CD4-positive, CD25-positive, alpha-beta regulatory T cell (primary cell): ENCODE measurements around the gene GNPTAB. TPM values are rescaled to one million over a fixed set of nuclear protein-coding genes. Genes with fewer than 3 reads are reported as not detected.
A peak's percentile ranks its signal among the peaks of the same experiment; 100 is the strongest.
"Not testable (repeated sequence)": the region's sequence is repeated elsewhere in the genome, so short reads cannot be mapped to it uniquely, and the experiment has no call there.

ENCODE experiments used
- ATAC-seq, 2 donors: fragments of 150-1000 bp; cut with Tn5 transposase; one replicate each; pipeline ENCODE4 v1.10.0; 2021; ENCODE audit warnings: low read depth in 2 of 2, moderate number of reproducible peaks in 2 of 2, moderate library complexity in 1 of 2
- DNase-seq, 3 donors: peaks; one replicate each; pipeline versions ENCODE4 v3.0.0 to v3.0.0-alpha.2; 2012 to 2022; ENCODE audit warnings: mixed read lengths in 1 of 3
- H3K27ac ChIP-seq: one replicate; pipeline ENCODE4 v1.7.0; 2013; ENCODE audit warnings: mild to moderate bottlenecking, low read length; ENCODE audit not compliant: insufficient read depth, poor library complexity, severe bottlenecking
- H3K27me3 ChIP-seq: one replicate; pipeline ENCODE4 v1.7.0; 2013; ENCODE audit warnings: low read length; ENCODE audit not compliant: control insufficient read depth, insufficient read depth
- H3K36me3 ChIP-seq: one replicate; pipeline ENCODE4 v1.7.0; 2013; ENCODE audit warnings: mild to moderate bottlenecking, low read length, moderate library complexity; ENCODE audit not compliant: control insufficient read depth, insufficient read depth
- H3K4me1 ChIP-seq: 2 replicates; pipeline ENCODE4 v1.7.0; 2013; ENCODE audit warnings: mild to moderate bottlenecking, low read length; ENCODE audit not compliant: insufficient read depth, control insufficient read depth, poor library complexity, severe bottlenecking
- H3K4me3 ChIP-seq: one replicate; pipeline ENCODE4 v1.7.0; 2013; ENCODE audit warnings: low read depth, mild to moderate bottlenecking, low read length, moderate library complexity
- H3K9me3 ChIP-seq, 2 experiments: 1 replicate in 1 of 2; 2 replicates in 1 of 2; pipeline ENCODE4 v1.7.0; 2013; ENCODE audit warnings: low read length in 2 of 2, mild to moderate bottlenecking in 1 of 2, moderate library complexity in 1 of 2; ENCODE audit not compliant: control insufficient read depth in 2 of 2
- H3K27ac Mint-ChIP-seq, 3 donors: one replicate each; pipeline ENCODE4 v1.8.0; 2020 to 2022; ENCODE audit warnings: mild to moderate bottlenecking in 3 of 3, mixed read lengths in 3 of 3, moderate library complexity in 2 of 3
- H3K27me3 Mint-ChIP-seq: one replicate; pipeline ENCODE4 v1.8.0; 2022; ENCODE audit warnings: mild to moderate bottlenecking, mixed read lengths
- H3K36me3 Mint-ChIP-seq: one replicate; pipeline ENCODE4 v1.8.0; 2020; ENCODE audit warnings: mixed read lengths
- H3K4me1 Mint-ChIP-seq, 4 donors: one replicate each; pipeline ENCODE4 v1.8.0; 2020 to 2022; ENCODE audit warnings: mixed read lengths in 4 of 4, mild to moderate bottlenecking in 1 of 4
- H3K4me3 Mint-ChIP-seq, 4 donors: one replicate each; pipeline ENCODE4 v1.8.0; 2020 to 2022; ENCODE audit warnings: mild to moderate bottlenecking in 4 of 4, mixed read lengths in 4 of 4, moderate library complexity in 3 of 4
- H3K9me3 Mint-ChIP-seq, 7 donors: one replicate each; pipeline ENCODE4 v1.8.0; 2020 to 2022; ENCODE audit warnings: mixed read lengths in 7 of 7, mild to moderate bottlenecking in 3 of 7, moderate library complexity in 2 of 7
- polyA plus RNA-seq, 4 donors: library from polyadenylated mRNA; unstranded; fragments of 300-500 nt; fragmentation: Illumina TruSeq; gene quantifications; one replicate each; pipeline ENCODE4 v1.2.3, GENCODE V29; 2021
- total RNA-seq: library from RNA; stranded (reverse); gene quantifications from one replicate; pipeline ENCODE4 v1.2.3, GENCODE V29; 2022

GNPTAB gene
- total and polyA plus RNA-seq, 5 donors from 2014 or later: 25.8 to 53.6 (median 32.2) TPM

GRCh38 chr12:101743242-101743641, 87.5 kb downstream of the GNPTAB start:
- no peaks in the 10 kb centered on the region for H3K27me3 ChIP-seq
- H3K9me3 ChIP-seq: no peaks in the 10 kb centered on the region
- H3K27me3 Mint-ChIP-seq: no peaks in the 10 kb centered on the region
- DNase-seq (no peak), ATAC-seq (no peak)
- no peak overlapping the region for H3K4me3 ChIP-seq
- no peaks in the 10 kb centered on the region for H3K9me3 Mint-ChIP-seq
- H3K27ac ChIP-seq: no peak overlapping the region
- H3K27ac Mint-ChIP-seq: peak overlapping the region; percentile 82 to 91 (median 87)
- H3K4me3 Mint-ChIP-seq: no peak overlapping the region
- H3K4me1 ChIP-seq: peaks cover 10% of the 10 kb centered on the region
- peaks cover 29% of the 10 kb centered on the region for H3K36me3 Mint-ChIP-seq
- peaks cover 0 to 13% (median 3%) of the 10 kb centered on the region in 4 donors for H3K4me1 Mint-ChIP-seq
- H3K36me3 ChIP-seq: peaks cover 13% of the 10 kb centered on the region

- Histone ChIP-seq H3K27me3 (no peaks in the 10 kb centered on the region), H3K27ac (no peak overlapping the region), H3K9me3 (no peaks in the 10 kb centered on the region), H3K36me3 (peaks cover 1% of the 10 kb centered on the region), H3K4me3 (no peak overlapping the region), H3K4me1 (peaks cover 10% of the 10 kb centered on the region)
- Mint-ChIP-seq H3K4me3 (no peak overlapping the region), H3K27ac (no peak overlapping the region), H3K9me3 (no peaks in the 10 kb centered on the region), H3K36me3 (peaks cover 16% of the 10 kb centered on the region), H3K4me1 (peaks cover 0 to 13% (median 3%) of the 10 kb centered on the region in 4 donors), H3K27me3 (no peaks in the 10 kb centered on the region)
- DNase-seq: no peak
- ATAC-seq: no peak
Measured at GRCh38 chr12:101740980-101741379, 89.8 kb downstream of the GNPTAB start.

- no peak for ATAC-seq
- Histone ChIP-seq H3K4me3 (no peak overlapping the region), H3K9me3 (no peaks in the 10 kb centered on the region)
Measured at GRCh38 chr12:101740566-101740965, 90.2 kb downstream of the GNPTAB start.

GRCh38 chr12:101738920-101739665, 91.7 kb downstream of the GNPTAB start, which contains the start of gene SYCP3:
SYCP3 (minus strand) TSS chr12:101739462; CDS start chr12:101737935, 1,527 bp downstream.
- Histone ChIP-seq H3K4me3 (no peak within 1 kb of the TSS), H3K36me3 (no peaks in the 10 kb centered on the region), H3K9me3 (no peaks in the 10 kb centered on the region), H3K27me3 (no peaks in the 10 kb centered on the region), H3K27ac (no peak within 1 kb of the TSS), H3K4me1 (peaks cover 7% of the 10 kb centered on the region)
- H3K27me3 Mint-ChIP-seq: no peaks in the 10 kb centered on the region
- peaks cover 5% of the 10 kb centered on the region for H3K36me3 Mint-ChIP-seq
- no peak for ATAC-seq
- H3K4me3 Mint-ChIP-seq: no peak within 1 kb of the TSS
- no peaks in the 10 kb centered on the region for H3K9me3 Mint-ChIP-seq
- DNase-seq: no peak
- H3K27ac Mint-ChIP-seq: peak within 1 kb of the TSS in 1 of 3 donors; percentile 26
- H3K4me1 Mint-ChIP-seq: peaks cover 0 to 12% (median 3%) of the 10 kb centered on the region in 4 donors

More at GRCh38 chr12:101740566-101740965, 90.2 kb downstream of the GNPTAB start:
- H3K4me3 Mint-ChIP-seq: no peak overlapping the region
- no peaks in the 10 kb centered on the region for H3K27me3 Mint-ChIP-seq
- Histone ChIP-seq H3K36me3 (no peaks in the 10 kb centered on the region), H3K4me1 (peaks cover 10% of the 10 kb centered on the region), H3K27me3 (no peaks in the 10 kb centered on the region), H3K27ac (no peak overlapping the region)
- peaks cover 16% of the 10 kb centered on the region for H3K36me3 Mint-ChIP-seq
- DNase-seq: no peak
- H3K9me3 Mint-ChIP-seq: no peaks in the 10 kb centered on the region
- H3K4me1 Mint-ChIP-seq: peaks cover 0 to 13% (median 3%) of the 10 kb centered on the region in 4 donors
- H3K27ac Mint-ChIP-seq: no peak overlapping the region

GRCh38 chr12:101737476-101737875, 93.3 kb downstream of the GNPTAB start:
- Histone ChIP-seq H3K27me3 (no peaks in the 10 kb centered on the region), H3K4me1 (no peaks in the 10 kb centered on the region), H3K9me3 (no peaks in the 10 kb centered on the region), H3K27ac (no peak overlapping the region), H3K4me3 (no peak overlapping the region), H3K36me3 (no peaks in the 10 kb centered on the region)
- H3K36me3 Mint-ChIP-seq: no peaks in the 10 kb centered on the region
- ATAC-seq: no peak
- H3K4me3 Mint-ChIP-seq: no peak overlapping the region
- no peaks in the 10 kb centered on the region for H3K9me3 Mint-ChIP-seq
- no peak for DNase-seq
- H3K27ac Mint-ChIP-seq: peak overlapping the region in 1 of 3 donors; percentile 7
- no peaks in the 10 kb centered on the region for H3K27me3 Mint-ChIP-seq
- H3K4me1 Mint-ChIP-seq: peaks cover 0 to 2% (median 0%) of the 10 kb centered on the region in 4 donors

DNA sequence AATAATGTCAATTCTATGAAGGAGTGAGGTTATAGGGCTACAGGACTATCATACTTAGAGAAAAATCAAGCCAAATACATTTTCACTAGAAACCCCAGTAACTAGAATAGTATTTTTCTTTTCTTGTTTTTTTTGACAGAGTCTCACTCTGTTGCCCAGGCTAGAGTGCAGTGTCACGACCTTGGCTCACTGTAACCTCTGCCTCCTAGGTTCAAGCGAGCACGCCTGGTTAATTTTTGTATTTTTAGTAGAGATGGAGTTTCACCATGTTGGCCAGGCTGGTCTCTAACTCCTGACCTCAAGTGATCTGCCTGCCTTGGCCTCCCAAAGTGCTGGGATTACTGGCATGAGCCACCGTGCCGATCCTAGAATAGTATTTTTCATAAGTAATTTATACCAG, 96.3 kb downstream of the GNPTAB start:
- not testable (repeated sequence) for H3K4me1 ChIP-seq, H3K9me3 ChIP-seq, DNase-seq, H3K9me3 Mint-ChIP-seq, H3K27me3 ChIP-seq, H3K4me1 Mint-ChIP-seq, H3K4me3 ChIP-seq, ATAC-seq, H3K27ac ChIP-seq, H3K4me3 Mint-ChIP-seq, H3K27ac Mint-ChIP-seq, H3K36me3 ChIP-seq, H3K27me3 Mint-ChIP-seq
- H3K36me3 Mint-ChIP-seq: peaks cover 11% of the 10 kb centered on the region

GRCh38 chr12:101733166-101733565, 97.6 kb downstream of the GNPTAB start:
- no peaks in the 10 kb centered on the region for H3K27me3 ChIP-seq
- H3K4me1 Mint-ChIP-seq: no peaks in the 10 kb centered on the region
- H3K27ac ChIP-seq: no peak overlapping the region
- no peak for DNase-seq
- H3K36me3 Mint-ChIP-seq: peaks cover 13% of the 10 kb centered on the region
- no peak overlapping the region for H3K27ac Mint-ChIP-seq
- no peaks in the 10 kb centered on the region for H3K4me1 ChIP-seq
- no peaks in the 10 kb centered on the region for H3K27me3 Mint-ChIP-seq
- H3K9me3 ChIP-seq: no peaks in the 10 kb centered on the region
- H3K9me3 Mint-ChIP-seq: peaks cover 0 to 1% (median 0%) of the 10 kb centered on the region in 7 donors
- H3K36me3 ChIP-seq: peaks cover 2% of the 10 kb centered on the region
- no peak overlapping the region for H3K4me3 ChIP-seq
- H3K4me3 Mint-ChIP-seq: no peak overlapping the region
- ATAC-seq: no peak

DNA sequence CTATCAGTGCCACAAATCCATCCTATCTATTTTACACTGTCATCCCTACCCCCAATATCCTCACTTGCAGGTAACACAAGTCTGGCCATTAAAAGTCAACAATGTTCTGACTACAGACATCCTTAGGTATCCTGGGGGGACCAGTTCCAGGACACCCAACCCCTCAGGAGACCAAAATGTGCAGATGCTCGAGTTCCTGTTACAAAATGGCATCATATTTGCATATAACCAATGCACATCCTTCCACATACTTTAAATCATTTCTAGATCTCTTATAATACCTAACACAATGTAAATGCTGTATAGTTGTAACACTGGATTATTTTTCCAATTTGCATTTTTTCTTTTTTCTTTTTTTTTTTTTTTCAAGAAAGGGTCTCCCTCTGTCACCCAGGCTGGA, 98.4 kb downstream of the GNPTAB start:
- H3K27ac ChIP-seq: no peak overlapping the region
- H3K9me3 Mint-ChIP-seq: peaks cover 0 to 1% (median 0%) of the 10 kb centered on the region in 7 donors
- no peak for DNase-seq
- H3K4me3 Mint-ChIP-seq: no peak overlapping the region
- peaks cover 2% of the 10 kb centered on the region for H3K36me3 ChIP-seq
- peaks cover 13% of the 10 kb centered on the region for H3K36me3 Mint-ChIP-seq
- ATAC-seq: no peak
- no peaks in the 10 kb centered on the region for H3K9me3 ChIP-seq
- H3K27me3 Mint-ChIP-seq: no peaks in the 10 kb centered on the region
- no peak overlapping the region for H3K27ac Mint-ChIP-seq
- H3K4me1 ChIP-seq: no peaks in the 10 kb centered on the region
- no peaks in the 10 kb centered on the region for H3K27me3 ChIP-seq
- H3K4me3 ChIP-seq: no peak overlapping the region
- H3K4me1 Mint-ChIP-seq: no peaks in the 10 kb centered on the region
